ENCODE data around the gene CNPY3. TPM values are rescaled to one million over a fixed set of nuclear protein-coding genes. Genes with fewer than 3 reads are reported as not detected.

The CNPY3 gene
- total RNA-seq, 4 donors from 2014 or later: 27.8 to 101 (median 47.9) TPM

GRCh38 chr6:42935322-42935721 is 6.0 kb downstream of the CNPY3 start:
- H3K36me3 ChIP-seq: peaks cover 0 to 62% (median 0%) of the 10 kb centered on the region in 3 donors
- H3K4me1 ChIP-seq: peaks cover 0 to 31% (median 10%) of the 10 kb centered on the region in 4 donors
- peak overlapping the region in 1 of 4 donors; percentile 21 for H3K27ac ChIP-seq
- H3K27me3 ChIP-seq: no peaks in the 10 kb centered on the region
- no peaks in the 10 kb centered on the region for H3K9me3 ChIP-seq
- H3K4me3 ChIP-seq: no peak overlapping the region
- no peak for TF ChIP-seq POLR2A (IDR thresholded peaks at IDR 0.05)
- no peak for TF ChIP-seq CTCF (IDR thresholded peaks at IDR 0.05)
- peak in 1 of 3 donors; percentile 50 for DNase-seq

- Histone ChIP-seq H3K27ac (no peak overlapping the region), H3K9me3 (no peaks in the 10 kb centered on the region), H3K4me3 (no peak overlapping the region), H3K36me3 (peaks cover 0 to 62% (median 0%) of the 10 kb centered on the region in 3 donors), H3K4me1 (peaks cover 0 to 20% (median 9%) of the 10 kb centered on the region in 4 donors), H3K27me3 (no peaks in the 10 kb centered on the region)
- no peak for DNase-seq
- TF ChIP-seq CTCF (IDR thresholded peaks at IDR 0.05) (no peak), POLR2A (IDR thresholded peaks at IDR 0.05) (no peak)
Measured at GRCh38 chr6:42936398-42936797, 7.1 kb downstream of the CNPY3 start.

GRCh38 chr6:42937548-42938427 is 8.5 kb downstream of the CNPY3 start:
- Histone ChIP-seq H3K36me3 (peaks cover 0 to 55% (median 0%) of the 10 kb centered on the region in 3 donors), H3K4me3 (no peak overlapping the region), H3K27ac (no peak overlapping the region), H3K4me1 (peaks cover 0 to 7% (median 5%) of the 10 kb centered on the region in 4 donors), H3K27me3 (no peaks in the 10 kb centered on the region), H3K9me3 (no peaks in the 10 kb centered on the region)
- TF ChIP-seq CTCF (IDR thresholded peaks at IDR 0.05) (no peak), POLR2A (IDR thresholded peaks at IDR 0.05) (no peak)
- no peak for DNase-seq

GRCh38 chr6:42938428-42938796 is 9.1 kb downstream of the CNPY3 start:
- DNase-seq: no peak
- peaks cover 0 to 55% (median 0%) of the 10 kb centered on the region in 3 donors for H3K36me3 ChIP-seq
- peak overlapping the region in 2 of 4 donors; percentile 11 to 26 for H3K4me3 ChIP-seq
- no peaks in the 10 kb centered on the region for H3K27me3 ChIP-seq
- H3K27ac ChIP-seq: peak overlapping the region in 1 of 4 donors; percentile 84
- no peaks in the 10 kb centered on the region for H3K9me3 ChIP-seq
- H3K4me1 ChIP-seq: peaks cover 0 to 4% (median 1%) of the 10 kb centered on the region in 4 donors
- no peak for TF ChIP-seq POLR2A (IDR thresholded peaks at IDR 0.05)
- no peak for TF ChIP-seq CTCF (IDR thresholded peaks at IDR 0.05)

- no peaks in the 10 kb centered on the region for H3K9me3 ChIP-seq
- H3K27ac ChIP-seq: peak overlapping the region in 3 of 4 donors; percentile 9 to 84 (median 74)
- peak overlapping the region in 2 of 4 donors; percentile 11 to 26 for H3K4me3 ChIP-seq
- H3K36me3 ChIP-seq: peaks cover 0 to 54% (median 0%) of the 10 kb centered on the region in 3 donors
- DNase-seq: peak in 2 of 3 donors; percentile 75
- TF ChIP-seq POLR2A (IDR thresholded peaks at IDR 0.05) (peak in 1 of 2 donors; percentile 46), CTCF (IDR thresholded peaks at IDR 0.05) (peak in 1 of 6 experiments; percentile 18)
- no peaks in the 10 kb centered on the region for H3K27me3 ChIP-seq
- peaks cover 0 to 4% (median 1%) of the 10 kb centered on the region in 4 donors for H3K4me1 ChIP-seq
Measured at GRCh38 chr6:42938987-42939809, 9.9 kb downstream of the CNPY3 start.

All from Peyer's patch (tissue), 4 donors.